CD8-positive, alpha-beta memory T cell (primary cell): ENCODE results near the gene MISP. TPM values are rescaled to one million over a fixed set of nuclear protein-coding genes. Genes with fewer than 3 reads are reported as not detected.

Source experiments
- polyA plus RNA-seq: library from polyadenylated mRNA; unstranded; fragments of 300-500 nt; fragmentation: Illumina TruSeq; gene quantifications from one replicate; pipeline ENCODE4 v1.2.3, GENCODE V29; 2021
- total RNA-seq, 2 experiments: library from RNA; stranded (reverse); gene quantifications; one replicate each; pipeline ENCODE4 v1.2.3, GENCODE V29; 2021

Gene MISP
- total and polyA plus RNA-seq, 3 experiments from 2014 or later: not detected

Other genes with a start within 250 kb of the MISP start
- gene TPGS1, start 243.6 kb upstream of the MISP start, total RNA-seq: 10 to 100 TPM; 18.6 to 20.0 TPM
- gene TPGS1, start 243.6 kb upstream of the MISP start, polyA plus RNA-seq: 50.3 TPM
- gene CDC34, start 219.4 kb upstream of the MISP start, total RNA-seq: 10 to 100 TPM; 56.9 to 57.8 TPM
- 46.9 TPM for gene CDC34, start 219.4 kb upstream of the MISP start, polyA plus RNA-seq
- 10 to 100 TPM; 48.8 to 50.5 TPM for gene GZMM, start 207.1 kb upstream of the MISP start, total RNA-seq
- 327 TPM for gene GZMM, start 207.1 kb upstream of the MISP start, polyA plus RNA-seq
- gene BSG, start 178.5 kb upstream of the MISP start, total RNA-seq: 100 to 1,000 TPM; 250 to 262 TPM
- gene BSG, start 178.5 kb upstream of the MISP start, polyA plus RNA-seq: 436 TPM
- gene HCN2, start 161.2 kb upstream of the MISP start, total RNA-seq: under 1 TPM; 0.42 to 0.48 TPM
- not detected for gene HCN2, start 161.2 kb upstream of the MISP start, polyA plus RNA-seq
- 10 to 100 TPM; 75.2 to 77.3 TPM for gene POLRMT, start 117.6 kb upstream of the MISP start, total RNA-seq
- gene POLRMT, start 117.6 kb upstream of the MISP start, polyA plus RNA-seq: 58.8 TPM
- gene FGF22, start 111.2 kb upstream of the MISP start, total RNA-seq: under 1 TPM; 0.20 to 0.22 TPM
- gene FGF22, start 111.2 kb upstream of the MISP start, polyA plus RNA-seq: not detected
- gene RNF126, start 87.9 kb upstream of the MISP start, total RNA-seq: 10 to 100 TPM; 89.6 to 95.5 TPM
- 100.0 TPM for gene RNF126, start 87.9 kb upstream of the MISP start, polyA plus RNA-seq
- gene FSTL3, start 74.7 kb upstream of the MISP start, total RNA-seq: 1 to 10 TPM; 7.7 to 8.0 TPM
- gene FSTL3, start 74.7 kb upstream of the MISP start, polyA plus RNA-seq: 0.81 TPM
- not detected for gene PRSS57, start 55.7 kb upstream of the MISP start, total RNA-seq
- not detected for gene PRSS57, start 55.7 kb upstream of the MISP start, polyA plus RNA-seq
- not detected for gene PALM, start 42.2 kb upstream of the MISP start, total RNA-seq
- not detected for gene PALM, start 42.2 kb upstream of the MISP start, polyA plus RNA-seq
- 100 to 1,000 TPM; 969 to 978 TPM for gene PTBP1, start 46.3 kb downstream of the MISP start, total RNA-seq
- gene PTBP1, start 46.3 kb downstream of the MISP start, polyA plus RNA-seq: 177 TPM
- not detected for gene PLPPR3, start 70.8 kb downstream of the MISP start, total RNA-seq
- not detected for gene PLPPR3, start 70.8 kb downstream of the MISP start, polyA plus RNA-seq
- gene AZU1, start 76.7 kb downstream of the MISP start, total RNA-seq: not detected
- gene AZU1, start 76.7 kb downstream of the MISP start, polyA plus RNA-seq: not detected
- gene PRTN3, start 89.9 kb downstream of the MISP start, total RNA-seq: not detected
- gene PRTN3, start 89.9 kb downstream of the MISP start, polyA plus RNA-seq: not detected
- gene ELANE, start 101.2 kb downstream of the MISP start, total RNA-seq: not detected
- gene ELANE, start 101.2 kb downstream of the MISP start, polyA plus RNA-seq: not detected
- 1 to 10 TPM in 1 of 2 experiments, under 1 TPM in 1; 0.89 to 1.5 TPM for gene CFD, start 108.6 kb downstream of the MISP start, total RNA-seq
- 6.9 TPM for gene CFD, start 108.6 kb downstream of the MISP start, polyA plus RNA-seq
- gene MED16, start 142.1 kb downstream of the MISP start, total RNA-seq: 10 to 100 TPM; 57.4 to 59.4 TPM
- 109 TPM for gene MED16, start 142.1 kb downstream of the MISP start, polyA plus RNA-seq
- not detected for gene RNU6-9, start 142.4 kb downstream of the MISP start, total RNA-seq
- gene RNU6-9, start 142.4 kb downstream of the MISP start, polyA plus RNA-seq: not detected
- gene R3HDM4, start 162.1 kb downstream of the MISP start, total RNA-seq: 10 to 100 TPM; 60.7 to 65.2 TPM
- gene R3HDM4, start 162.1 kb downstream of the MISP start, polyA plus RNA-seq: 197 TPM
- gene KISS1R, start 166.2 kb downstream of the MISP start, total RNA-seq: 1 to 10 TPM; 1.2 to 2.3 TPM
- gene KISS1R, start 166.2 kb downstream of the MISP start, polyA plus RNA-seq: 0.49 TPM
- gene ARID3A, start 174.9 kb downstream of the MISP start, total RNA-seq: 10 to 100 TPM; 12.8 to 15.9 TPM
- 0.49 TPM for gene ARID3A, start 174.9 kb downstream of the MISP start, polyA plus RNA-seq
- 100 to 1,000 TPM; 108 to 133 TPM for gene WDR18, start 233.2 kb downstream of the MISP start, total RNA-seq
- gene WDR18, start 233.2 kb downstream of the MISP start, polyA plus RNA-seq: 61.3 TPM
- not detected for gene GRIN3B, start 249.3 kb downstream of the MISP start, total RNA-seq
- gene GRIN3B, start 249.3 kb downstream of the MISP start, polyA plus RNA-seq: not detected